Astrocyte of the cerebellum (primary cell): ENCODE results near the gene ALPP.
A peak's percentile ranks its signal among the peaks of the same experiment; 100 is the strongest.
"Not testable (repeated sequence)": the region's sequence is repeated elsewhere in the genome, so short reads cannot be mapped to it uniquely, and the experiment has no call there.

Experiments
- DNase-seq: peaks from one replicate; pipeline ENCODE4 v3.0.0-alpha.2; 2011; ENCODE audit warnings: low read depth
- H3K4me3 ChIP-seq: 2 replicates; pipeline ENCODE4 v1.5.1; 2011; ENCODE audit warnings: mild to moderate bottlenecking, low read depth, low read length, moderate library complexity
- in situ Hi-C: cut with HindIII; loops from 2 replicates; pipeline ENCODE4 v1.10.0; 2017; ENCODE audit warnings: low sequenced_read_pairs
- TF ChIP-seq, protein P1 (sequence below): IDR thresholded peaks from 2 replicates; pipeline ENCODE4 v1.5.1; 2012; ENCODE audit warnings: low read length, low read depth, moderate library complexity, mild to moderate bottlenecking; ENCODE audit errors: missing control alignments

The ALPP gene

DNA sequence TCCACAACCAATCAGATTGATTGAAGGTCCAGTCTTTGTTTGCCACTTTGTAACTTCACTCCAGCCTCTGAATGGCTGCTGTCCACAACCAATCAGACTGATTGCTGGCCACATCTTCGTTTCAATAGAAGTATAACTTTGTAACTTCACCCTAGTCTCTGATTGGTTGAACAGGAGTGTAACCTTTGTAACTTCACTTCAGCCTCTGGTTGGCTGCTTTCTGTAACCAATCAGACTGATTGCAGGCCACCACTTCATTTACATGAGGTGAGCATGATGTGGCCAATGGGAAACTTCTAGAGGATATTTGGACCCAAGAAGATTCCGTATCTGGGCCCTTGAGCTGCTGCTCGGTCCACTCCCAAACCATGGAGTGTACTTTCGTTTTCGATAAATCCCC, 16.9 kb upstream of the ALPP start:
- no peak for DNase-seq
- TF ChIP-seq, protein P1, sequence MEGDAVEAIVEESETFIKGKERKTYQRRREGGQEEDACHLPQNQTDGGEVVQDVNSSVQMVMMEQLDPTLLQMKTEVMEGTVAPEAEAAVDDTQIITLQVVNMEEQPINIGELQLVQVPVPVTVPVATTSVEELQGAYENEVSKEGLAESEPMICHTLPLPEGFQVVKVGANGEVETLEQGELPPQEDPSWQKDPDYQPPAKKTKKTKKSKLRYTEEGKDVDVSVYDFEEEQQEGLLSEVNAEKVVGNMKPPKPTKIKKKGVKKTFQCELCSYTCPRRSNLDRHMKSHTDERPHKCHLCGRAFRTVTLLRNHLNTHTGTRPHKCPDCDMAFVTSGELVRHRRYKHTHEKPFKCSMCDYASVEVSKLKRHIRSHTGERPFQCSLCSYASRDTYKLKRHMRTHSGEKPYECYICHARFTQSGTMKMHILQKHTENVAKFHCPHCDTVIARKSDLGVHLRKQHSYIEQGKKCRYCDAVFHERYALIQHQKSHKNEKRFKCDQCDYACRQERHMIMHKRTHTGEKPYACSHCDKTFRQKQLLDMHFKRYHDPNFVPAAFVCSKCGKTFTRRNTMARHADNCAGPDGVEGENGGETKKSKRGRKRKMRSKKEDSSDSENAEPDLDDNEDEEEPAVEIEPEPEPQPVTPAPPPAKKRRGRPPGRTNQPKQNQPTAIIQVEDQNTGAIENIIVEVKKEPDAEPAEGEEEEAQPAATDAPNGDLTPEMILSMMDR: no peak
- in situ Hi-C loops: no loop called here
- H3K4me3 ChIP-seq: no peak overlapping the region

DNA sequence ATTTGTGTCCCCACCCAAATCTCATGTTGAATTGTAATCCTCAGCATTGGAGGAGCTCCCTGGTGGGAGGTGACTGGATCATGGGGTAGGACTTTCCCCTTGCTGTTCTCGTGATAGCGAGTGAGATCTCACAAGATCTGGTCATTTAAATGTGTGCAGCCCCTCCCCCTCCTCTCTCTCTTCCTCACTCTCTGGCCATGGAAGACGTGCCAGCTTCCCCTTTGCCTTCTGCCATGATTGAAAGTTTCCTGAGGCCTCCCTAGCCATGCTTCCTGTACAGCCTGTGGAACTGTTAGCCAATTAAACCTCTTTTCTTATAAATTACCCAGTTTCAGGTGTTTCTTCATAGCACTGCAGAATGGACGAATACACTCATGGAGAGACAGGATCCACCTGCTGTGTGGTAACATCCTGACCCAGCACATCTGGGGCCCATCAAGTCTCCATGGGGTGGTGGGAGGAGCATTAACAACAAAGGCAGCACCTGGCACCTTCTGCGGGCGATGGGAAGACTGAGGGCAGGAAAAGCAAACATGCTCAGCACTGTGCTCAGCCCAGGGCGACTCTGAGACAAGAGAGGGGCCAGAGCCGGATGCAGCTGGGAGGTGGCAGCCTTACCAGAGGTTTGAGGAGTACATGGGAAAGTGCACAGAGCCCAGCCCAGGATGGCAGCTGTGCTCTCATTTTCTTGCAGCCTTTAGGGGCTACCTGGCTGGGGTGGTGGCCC, 16.2 kb upstream of the ALPP start:
- TF ChIP-seq, protein P1: no peak
- no peak overlapping the region for H3K4me3 ChIP-seq
- no peak for DNase-seq
- in situ Hi-C loops: no loop called here

DNA sequence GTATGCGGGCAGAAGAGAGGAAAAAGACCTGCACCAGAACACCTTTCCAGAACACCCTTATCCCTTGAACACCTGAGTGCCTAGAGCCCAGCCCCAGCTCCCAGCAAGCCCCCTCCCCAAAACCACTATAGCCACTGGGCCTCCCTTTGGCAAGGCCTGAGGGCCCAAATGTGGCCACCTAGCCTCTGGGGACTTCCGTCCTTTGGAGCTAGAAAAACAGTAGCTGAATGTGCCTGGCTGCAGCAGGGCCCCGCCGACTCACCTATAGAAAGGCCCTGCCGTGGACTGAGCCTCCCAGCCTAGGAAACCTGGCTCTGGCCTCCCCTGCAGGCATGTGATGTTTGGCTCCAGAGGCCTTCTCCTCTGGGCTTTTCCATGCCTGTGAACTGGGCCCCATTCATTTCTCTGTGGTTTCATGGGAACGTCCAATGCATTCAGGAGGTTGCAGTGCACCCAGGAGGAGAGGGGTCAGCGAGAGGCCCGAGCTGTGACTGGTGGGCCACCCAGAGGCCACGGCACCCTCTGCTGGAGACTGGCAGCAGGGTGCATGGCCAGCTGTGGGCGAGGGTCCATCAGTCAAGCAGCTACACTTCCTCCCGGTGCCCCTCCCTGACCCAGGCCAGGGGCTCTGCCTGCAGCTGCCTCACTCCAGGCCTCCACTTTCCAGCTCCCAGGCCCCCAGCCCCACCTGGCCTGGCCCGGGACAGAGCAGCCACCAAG, 15.3 kb upstream of the ALPP start:
- DNase-seq, H3K4me3 ChIP-seq, in situ Hi-C loops: not testable (repeated sequence)

DNA sequence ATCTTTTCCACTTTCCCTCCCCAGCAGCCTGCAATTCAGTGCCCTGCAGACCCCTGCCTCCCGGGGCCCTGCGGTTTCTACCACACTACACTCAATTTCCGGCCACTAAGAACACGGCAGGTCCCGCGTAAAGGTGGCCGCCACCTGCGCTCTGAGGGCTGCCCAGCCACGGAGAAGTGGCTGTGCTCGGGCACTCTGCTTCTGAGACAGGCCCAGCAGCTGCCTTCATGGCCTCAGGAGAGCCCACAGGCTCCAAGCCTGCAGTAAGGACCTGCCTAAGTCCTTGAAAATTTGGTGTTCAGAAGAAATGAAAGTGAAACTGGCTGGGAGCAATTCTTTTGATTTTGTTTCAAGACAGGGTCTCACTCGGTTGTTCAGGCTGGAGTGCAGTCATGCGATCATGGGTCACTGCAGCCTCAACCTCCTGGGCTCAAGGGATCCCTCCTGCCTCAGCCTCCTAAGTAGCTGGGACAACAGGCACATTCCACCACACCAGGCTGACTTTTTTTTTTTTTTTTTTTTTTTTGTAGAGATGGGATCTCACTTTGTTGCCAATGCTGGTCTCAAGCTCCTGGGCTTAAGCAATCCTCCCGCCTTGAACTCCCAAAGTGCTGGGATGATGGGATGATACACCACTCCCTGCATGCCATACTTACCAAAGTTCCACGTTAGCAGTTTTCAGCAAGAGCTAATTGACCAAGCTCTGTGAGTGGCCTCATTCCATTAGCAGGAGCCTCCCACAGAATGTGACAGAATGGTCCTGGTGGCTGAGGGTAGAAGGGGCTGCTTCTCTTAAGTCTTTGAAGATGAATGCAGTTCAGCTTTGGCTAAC, 14.6 kb upstream of the ALPP start:
- DNase-seq: no peak
- H3K4me3 ChIP-seq: no peak overlapping the region
- TF ChIP-seq, protein P1: no peak
- in situ Hi-C loops: no loop called here

DNA sequence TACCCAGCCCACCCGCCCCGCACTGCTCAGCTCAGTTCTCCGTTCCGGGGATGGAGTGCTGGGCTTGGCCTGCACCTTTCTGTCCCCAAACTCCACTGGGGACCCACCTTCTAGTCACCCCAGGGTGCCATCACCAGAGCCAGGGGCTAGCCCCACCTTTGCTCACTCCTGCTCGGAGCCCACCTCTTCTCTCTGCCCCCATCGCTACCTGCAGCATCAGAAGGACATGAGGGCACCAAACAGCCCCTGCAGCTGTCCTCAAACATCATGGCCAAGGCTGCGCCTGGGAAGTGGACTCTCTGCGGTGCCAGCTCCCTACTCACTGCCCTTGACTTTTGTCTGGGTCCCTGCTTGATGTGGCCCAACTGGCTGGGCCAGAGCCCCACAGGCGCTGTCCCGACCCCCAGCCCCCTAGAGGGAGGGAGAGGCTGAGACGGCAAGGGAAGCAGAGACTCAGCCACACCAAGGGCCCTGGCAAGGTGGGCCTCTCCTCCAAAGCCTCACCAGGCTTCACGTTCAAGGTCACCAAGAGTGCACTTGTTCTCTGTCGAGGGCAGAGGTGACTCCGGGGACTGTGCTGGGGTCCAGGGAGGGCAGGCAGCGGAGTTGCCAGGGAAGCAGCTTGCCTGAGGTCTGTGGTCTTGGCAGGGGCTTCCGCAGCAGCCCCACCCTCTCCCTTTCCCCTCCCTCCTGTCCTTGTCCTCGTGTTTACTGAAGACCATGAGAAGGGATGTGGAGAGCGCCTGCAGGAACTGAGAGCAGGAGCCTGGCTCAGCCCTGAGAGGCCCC, 13.6 kb upstream of the ALPP start:
- in situ Hi-C loops: not testable (repeated sequence)

DNA sequence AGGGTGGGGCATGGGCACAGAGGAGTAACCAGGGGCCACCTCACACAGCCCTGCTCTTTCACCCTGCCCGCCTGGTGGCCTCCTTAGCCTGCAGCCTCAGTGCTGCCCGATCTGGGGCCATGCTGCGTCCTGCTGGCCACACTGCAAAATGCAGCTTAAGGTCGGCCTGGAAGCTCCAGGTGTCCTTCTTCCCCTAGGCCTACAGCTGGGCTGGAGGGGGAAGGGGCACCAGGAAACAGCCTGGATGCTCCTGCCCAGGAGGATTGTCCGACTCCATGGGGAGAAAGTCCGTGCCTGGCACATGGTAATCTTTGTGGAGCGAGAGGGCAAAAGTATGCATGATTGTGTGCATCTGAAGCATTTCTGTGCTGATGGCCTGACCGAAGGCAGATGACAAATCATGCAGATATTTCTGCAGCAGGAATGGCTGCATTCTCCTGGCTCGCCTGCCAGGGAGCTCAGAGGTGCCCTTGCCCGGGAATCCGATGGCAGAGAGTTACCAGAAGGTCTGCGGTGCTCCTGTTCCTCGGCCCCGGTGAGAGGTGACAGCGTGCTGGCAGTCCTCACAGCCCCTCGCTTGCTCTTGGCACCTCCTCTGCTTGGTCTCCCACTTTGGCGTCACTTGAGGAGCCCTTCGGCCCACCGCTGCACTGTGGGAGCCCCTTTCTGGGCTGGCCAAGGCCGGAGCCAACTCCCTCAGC, 12.8 kb upstream of the ALPP start:
- in situ Hi-C loops: no loop called here
- H3K4me3 ChIP-seq: no peak overlapping the region
- TF ChIP-seq, protein P1: peak; percentile 47
- DNase-seq: no peak

More for the DNA sequence above, 13.6 kb upstream of the ALPP start:
- H3K4me3 ChIP-seq, DNase-seq: not testable (repeated sequence)

DNA sequence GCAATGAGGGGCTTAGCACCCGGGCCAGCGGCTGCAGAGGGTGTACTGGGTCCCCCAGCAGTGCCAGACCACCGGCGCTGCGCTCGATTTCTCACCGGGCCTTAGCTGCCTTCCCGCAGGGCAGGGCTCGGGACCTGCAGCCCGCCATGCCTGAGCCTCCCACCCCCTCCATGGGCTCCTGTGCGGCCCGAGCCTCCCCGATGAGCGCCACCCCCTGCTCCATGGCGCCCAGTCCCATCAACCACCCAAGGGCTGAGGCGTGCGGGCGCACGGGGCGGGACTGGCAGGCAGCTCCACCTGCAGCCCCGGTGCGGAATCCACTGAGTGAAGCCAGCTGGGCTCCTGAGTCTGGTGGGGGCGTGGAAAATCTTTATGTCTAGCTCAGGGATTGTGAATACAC, 12.1 kb upstream of the ALPP start:
- H3K4me3 ChIP-seq, DNase-seq, in situ Hi-C loops: not testable (repeated sequence)
